Omental fat pad (tissue), 4 donors: ENCODE data around the gene CATSPERZ. TPM values are rescaled to one million over a fixed set of nuclear protein-coding genes. Genes with fewer than 3 reads are reported as not detected.

Experiments used
- ATAC-seq: fragments of 150-250 bp; one replicate; pipeline ENCODE4 v1.9.1; 2016; ENCODE audit warnings: mild to moderate bottlenecking, moderate library complexity; ENCODE audit not compliant: low FRiP score
- DNase-seq: peaks from one replicate; pipeline ENCODE4 v3.0.0-alpha.2; 2019; ENCODE audit warnings: low spot score
- total RNA-seq, 4 donors: library from RNA; depleted of rRNA; stranded (reverse); fragments of >200 nt; gene quantifications; one replicate each; pipeline ENCODE4 v1.1.0, GENCODE V29; 2016
- TF ChIP-seq, protein P1 (sequence below), 3 donors: fragments of 450-650 bp; IDR thresholded peaks; one replicate each; pipeline ENCODE4 v1.5.1; 2016 to 2017; ENCODE audit warnings: antibody characterized with exemption in 3 of 3, mild to moderate bottlenecking in 3 of 3, moderate library complexity in 2 of 3

The CATSPERZ gene
- total RNA-seq, 4 donors from 2014 or later, result not detected

- no peak for DNase-seq
- TF ChIP-seq, protein P1, sequence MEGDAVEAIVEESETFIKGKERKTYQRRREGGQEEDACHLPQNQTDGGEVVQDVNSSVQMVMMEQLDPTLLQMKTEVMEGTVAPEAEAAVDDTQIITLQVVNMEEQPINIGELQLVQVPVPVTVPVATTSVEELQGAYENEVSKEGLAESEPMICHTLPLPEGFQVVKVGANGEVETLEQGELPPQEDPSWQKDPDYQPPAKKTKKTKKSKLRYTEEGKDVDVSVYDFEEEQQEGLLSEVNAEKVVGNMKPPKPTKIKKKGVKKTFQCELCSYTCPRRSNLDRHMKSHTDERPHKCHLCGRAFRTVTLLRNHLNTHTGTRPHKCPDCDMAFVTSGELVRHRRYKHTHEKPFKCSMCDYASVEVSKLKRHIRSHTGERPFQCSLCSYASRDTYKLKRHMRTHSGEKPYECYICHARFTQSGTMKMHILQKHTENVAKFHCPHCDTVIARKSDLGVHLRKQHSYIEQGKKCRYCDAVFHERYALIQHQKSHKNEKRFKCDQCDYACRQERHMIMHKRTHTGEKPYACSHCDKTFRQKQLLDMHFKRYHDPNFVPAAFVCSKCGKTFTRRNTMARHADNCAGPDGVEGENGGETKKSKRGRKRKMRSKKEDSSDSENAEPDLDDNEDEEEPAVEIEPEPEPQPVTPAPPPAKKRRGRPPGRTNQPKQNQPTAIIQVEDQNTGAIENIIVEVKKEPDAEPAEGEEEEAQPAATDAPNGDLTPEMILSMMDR (IDR thresholded peaks at IDR 0.05), result no peak
- no peak for ATAC-seq
Observed at GRCh38 chr11:64286801-64287159, 13.4 kb upstream of the CATSPERZ start.

DNA sequence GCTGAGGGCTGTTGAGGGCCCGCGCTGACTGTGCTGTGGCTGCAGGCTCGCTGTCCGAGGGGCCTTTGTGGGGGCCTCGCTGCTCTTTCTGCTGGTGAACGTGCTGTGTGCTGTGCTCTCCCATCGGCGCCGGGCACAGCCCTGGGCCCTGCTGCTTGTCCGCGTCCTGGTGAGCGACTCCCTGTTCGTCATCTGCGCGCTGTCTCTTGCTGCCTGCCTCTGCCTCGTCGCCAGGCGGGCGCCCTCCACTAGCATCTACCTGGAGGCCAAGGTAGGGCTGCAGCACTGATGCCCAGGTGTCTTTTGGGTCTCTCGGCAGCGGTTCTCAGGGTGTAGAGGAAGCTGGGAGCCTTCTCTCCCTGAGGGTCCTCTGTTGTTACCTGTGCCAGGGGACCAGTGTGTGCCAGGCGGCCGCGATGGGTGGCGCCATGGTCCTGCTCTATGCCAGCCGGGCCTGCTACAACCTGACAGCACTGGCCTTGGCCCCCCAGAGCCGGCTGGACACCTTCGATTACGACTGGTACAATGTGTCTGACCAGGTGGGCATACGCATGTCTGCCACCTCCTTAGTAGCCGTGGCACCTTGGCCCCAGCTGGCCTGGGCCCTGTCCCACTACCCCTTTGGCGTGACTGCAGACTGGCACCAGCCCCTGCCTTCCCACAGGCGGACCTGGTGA lies 12.3 kb upstream of the CATSPERZ start:
- DNase-seq (no peak), ATAC-seq (no peak)
- TF ChIP-seq, protein P1 (IDR thresholded peaks at IDR 0.05), result no peak

- DNase-seq (no peak), ATAC-seq (no peak)
- TF ChIP-seq, protein P1 (IDR thresholded peaks at IDR 0.05), result no peak
Observed at GRCh38 chr11:64288353-64288750, 11.8 kb upstream of the CATSPERZ start.

DNA sequence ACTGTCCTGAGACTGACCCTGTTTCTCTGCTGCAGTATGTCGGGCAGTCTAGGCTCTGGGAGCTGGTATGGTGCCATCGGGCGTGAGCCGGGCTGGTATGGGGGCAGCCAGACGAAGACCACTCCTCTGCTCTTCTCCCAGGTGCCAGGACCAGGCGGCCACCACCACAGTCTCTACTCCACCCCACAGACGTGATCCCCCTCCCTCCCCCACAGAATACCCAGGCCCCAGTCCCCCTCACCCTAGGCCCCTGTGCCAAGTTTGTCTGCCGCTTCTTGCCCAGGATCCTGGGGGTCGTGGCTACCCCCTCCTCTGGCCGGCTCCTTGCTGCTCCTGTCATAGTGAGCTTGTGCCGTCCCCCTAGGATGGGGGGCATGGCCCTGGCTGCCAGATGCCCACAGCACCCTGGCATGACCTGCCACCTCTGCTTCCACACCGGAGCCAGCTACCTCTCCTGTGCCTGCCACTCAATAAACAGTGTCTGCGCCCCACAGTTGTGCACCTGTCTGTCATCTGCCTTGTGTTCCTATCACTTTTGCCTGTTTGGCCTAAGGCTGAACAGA lies 11.1 kb upstream of the CATSPERZ start:
- no peak for ATAC-seq
- no peak for DNase-seq

GRCh38 chr11:64290352-64291261 lies 9.6 kb upstream of the CATSPERZ start:
- no peak for ATAC-seq
- TF ChIP-seq, protein P1 (IDR thresholded peaks at IDR 0.05), result no peak

More for the DNA sequence above, 11.1 kb upstream of the CATSPERZ start:
- TF ChIP-seq, protein P1 (IDR thresholded peaks at IDR 0.05), result no peak

GRCh38 chr11:64291262-64291751 lies 8.9 kb upstream of the CATSPERZ start, which contains the start of gene KCNK4:
Gene KCNK4, plus strand, starts transcription at chr11:64291302. Its CDS starts 1,717 bp downstream, at chr11:64293019.
- ATAC-seq, result no peak
- TF ChIP-seq, protein P1 (IDR thresholded peaks at IDR 0.05), result no peak
- DNase-seq, result no peak

More at GRCh38 chr11:64290352-64291261, 9.6 kb upstream of the CATSPERZ start:
- DNase-seq, result no peak
